Epidermal melanocyte (primary cell): Measurements from ENCODE around the gene TIMM17A.

Experiments used
- DNase-seq: peaks from one replicate; pipeline ENCODE4 v3.0.0; 2011; ENCODE audit warnings: low spot score; ENCODE audit not compliant: insufficient read length

TIMM17A gene

GRCh38 chr1:201955009-201955728 lies at the start of gene TIMM17A:
TIMM17A (plus strand) TSS chr1:201955503; CDS start chr1:201955527, 24 bp downstream.
- DNase-seq, result peak; percentile 75

- DNase-seq, result no peak
Observed at GRCh38 chr1:201906336-201906735, 49.0 kb upstream of the TIMM17A start.

- no peak for DNase-seq
Observed at GRCh38 chr1:201907621-201908020, 47.7 kb upstream of the TIMM17A start.

GRCh38 chr1:201911826-201912571 lies 43.3 kb upstream of the TIMM17A start:
- DNase-seq, result no peak

GRCh38 chr1:201912832-201913231 lies 42.5 kb upstream of the TIMM17A start:
- DNase-seq, result no peak

GRCh38 chr1:201914456-201915235 lies 40.7 kb upstream of the TIMM17A start:
- DNase-seq, result no peak

GRCh38 chr1:201916649-201917249 lies 38.6 kb upstream of the TIMM17A start:
- DNase-seq, result no peak

GRCh38 chr1:201917362-201918033 lies 37.8 kb upstream of the TIMM17A start:
- peak; percentile 32 for DNase-seq

GRCh38 chr1:201918343-201918742 lies 37.0 kb upstream of the TIMM17A start:
- DNase-seq, result no peak

GRCh38 chr1:201921952-201922558 lies 33.2 kb upstream of the TIMM17A start:
- no peak for DNase-seq

- DNase-seq, result no peak
Observed at GRCh38 chr1:201925301-201925567, 30.1 kb upstream of the TIMM17A start.

- DNase-seq, result no peak
Observed at GRCh38 chr1:201925981-201926645, 29.2 kb upstream of the TIMM17A start.

GRCh38 chr1:201928266-201928665 lies 27.0 kb upstream of the TIMM17A start:
- DNase-seq, result no peak

GRCh38 chr1:201930137-201930536 lies 25.2 kb upstream of the TIMM17A start:
- no peak for DNase-seq

- DNase-seq, result no peak
Observed at GRCh38 chr1:201930803-201931202, 24.5 kb upstream of the TIMM17A start.

GRCh38 chr1:201933840-201934430 lies 21.4 kb upstream of the TIMM17A start:
- DNase-seq, result no peak

- no peak for DNase-seq
Observed at GRCh38 chr1:201937624-201938213, 17.6 kb upstream of the TIMM17A start.

- DNase-seq, result no peak
Observed at GRCh38 chr1:201938440-201939035, 16.8 kb upstream of the TIMM17A start.

GRCh38 chr1:201939148-201939547 lies 16.2 kb upstream of the TIMM17A start:
- DNase-seq, result no peak
